Skeletal muscle cell (primary cell): Measurements from ENCODE around the gene TEX264.

Source experiments
- DNase-seq: peaks from one replicate; pipeline ENCODE4 v3.0.0-alpha.2; 2010; ENCODE audit warnings: low read depth
- H3K4me3 ChIP-seq: 2 replicates; pipeline ENCODE4 v1.5.1; 2011; ENCODE audit warnings: low read depth, mild to moderate bottlenecking, control low read depth, low read length, moderate library complexity

The TEX264 gene

GRCh38 chr3:51673181-51673801 is 2.2 kb downstream of the TEX264 start:
- no peak for DNase-seq
- H3K4me3 ChIP-seq: no peak overlapping the region

- no peak overlapping the region for H3K4me3 ChIP-seq
- DNase-seq: no peak
Measured at GRCh38 chr3:51673802-51674654, 3.0 kb downstream of the TEX264 start.

- no peak overlapping the region for H3K4me3 ChIP-seq
- DNase-seq: peak; percentile 19
Measured at GRCh38 chr3:51675201-51675611, 4.2 kb downstream of the TEX264 start.

GRCh38 chr3:51676102-51676640 is 5.1 kb downstream of the TEX264 start:
- no peak for DNase-seq
- H3K4me3 ChIP-seq: no peak overlapping the region

GRCh38 chr3:51677358-51677757 is 6.3 kb downstream of the TEX264 start:
- DNase-seq: no peak
- no peak overlapping the region for H3K4me3 ChIP-seq

GRCh38 chr3:51678186-51678585 is 7.1 kb downstream of the TEX264 start:
- H3K4me3 ChIP-seq: no peak overlapping the region
- DNase-seq: no peak

GRCh38 chr3:51678641-51679040 is 7.6 kb downstream of the TEX264 start:
- DNase-seq: no peak
- no peak overlapping the region for H3K4me3 ChIP-seq

GRCh38 chr3:51679318-51679717 is 8.3 kb downstream of the TEX264 start:
- DNase-seq: no peak
- no peak overlapping the region for H3K4me3 ChIP-seq

- DNase-seq: no peak
- no peak overlapping the region for H3K4me3 ChIP-seq
Measured at GRCh38 chr3:51679777-51680176, 8.7 kb downstream of the TEX264 start.

GRCh38 chr3:51680196-51680595 is 9.1 kb downstream of the TEX264 start:
- DNase-seq: no peak
- no peak overlapping the region for H3K4me3 ChIP-seq

GRCh38 chr3:51680663-51681230 is 9.7 kb downstream of the TEX264 start:
- H3K4me3 ChIP-seq: no peak overlapping the region
- no peak for DNase-seq

GRCh38 chr3:51681453-51681852 is 10.4 kb downstream of the TEX264 start:
- no peak overlapping the region for H3K4me3 ChIP-seq
- no peak for DNase-seq

- H3K4me3 ChIP-seq: no peak overlapping the region
- DNase-seq: peak; percentile 66
Measured at GRCh38 chr3:51682079-51682478, 11.0 kb downstream of the TEX264 start.

- no peak for DNase-seq
- no peak overlapping the region for H3K4me3 ChIP-seq
Measured at GRCh38 chr3:51682526-51682925, 11.5 kb downstream of the TEX264 start.

- no peak for DNase-seq
- H3K4me3 ChIP-seq: no peak overlapping the region
Measured at GRCh38 chr3:51683566-51683965, 12.5 kb downstream of the TEX264 start.

GRCh38 chr3:51684971-51685751 is 14.1 kb downstream of the TEX264 start:
- H3K4me3 ChIP-seq: no peak overlapping the region
- no peak for DNase-seq

- H3K4me3 ChIP-seq: no peak overlapping the region
- no peak for DNase-seq
Measured at GRCh38 chr3:51686056-51686455, 15.0 kb downstream of the TEX264 start.

- DNase-seq: peak; percentile 12
- H3K4me3 ChIP-seq: no peak overlapping the region
Measured at GRCh38 chr3:51686512-51687215, 15.6 kb downstream of the TEX264 start.
